ENCODE measurements around the gene NPVF.

NPVF gene

DNA sequence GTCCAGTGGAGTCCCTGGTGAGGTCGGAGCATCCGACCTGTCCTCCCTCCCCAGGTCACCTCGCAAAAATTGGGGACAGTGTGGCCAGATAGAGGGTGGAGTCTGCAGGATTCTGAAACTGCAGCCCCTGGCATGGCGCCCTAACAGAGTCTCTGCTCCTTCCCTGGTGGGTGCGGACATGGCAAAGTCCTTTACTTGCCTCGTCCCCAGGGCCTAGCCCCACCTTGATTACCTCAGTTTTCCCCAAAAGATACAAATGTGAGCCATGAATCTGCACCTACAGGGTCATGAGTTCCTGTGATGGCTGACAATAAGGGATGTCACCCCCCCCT is 47.7 kb downstream of the NPVF start:
- H3K79me2 ChIP-seq (ENCODE audit: insufficient read depth, low read length) = no peaks in the 10 kb centered on the region
- no peaks in the 10 kb centered on the region for H3K27me3 ChIP-seq (ENCODE audit: low read length)
- no peaks in the 10 kb centered on the region for H4K20me1 ChIP-seq (ENCODE audit: low read depth, low read length)
- no peaks in the 10 kb centered on the region for H3K9me2 ChIP-seq (replicated peaks; ENCODE audit: insufficient read depth, low read length)
- H3K9ac ChIP-seq (ENCODE audit: low read length) = peak overlapping the region; percentile 70
- H3K4me2 ChIP-seq (ENCODE audit: low read depth, low read length, poor library complexity, severe bottlenecking) = peak overlapping the region; percentile 54
- TF ChIP-seq CTCF (IDR thresholded peaks at IDR 0.05; ENCODE audit: insufficient read depth, low read length, poor library complexity, severe bottlenecking) = no peak
- H3K27ac ChIP-seq (ENCODE audit: low read depth, low read length) = no peak overlapping the region
- H3K4me3 ChIP-seq (ENCODE audit: insufficient read depth, low read length, poor library complexity, severe bottlenecking) = peak overlapping the region; percentile 40
- no peaks in the 10 kb centered on the region for H3K9me3 ChIP-seq (ENCODE audit: insufficient read depth, low read length)
- peaks cover 5% of the 10 kb centered on the region for H3F3A ChIP-seq (ENCODE audit: insufficient read depth)
- H2AFZ ChIP-seq (ENCODE audit: low read depth, low read length, severe bottlenecking) = peak overlapping the region; percentile 96
- H3K36me3 ChIP-seq (ENCODE audit: low read length) = no peaks in the 10 kb centered on the region

DNA sequence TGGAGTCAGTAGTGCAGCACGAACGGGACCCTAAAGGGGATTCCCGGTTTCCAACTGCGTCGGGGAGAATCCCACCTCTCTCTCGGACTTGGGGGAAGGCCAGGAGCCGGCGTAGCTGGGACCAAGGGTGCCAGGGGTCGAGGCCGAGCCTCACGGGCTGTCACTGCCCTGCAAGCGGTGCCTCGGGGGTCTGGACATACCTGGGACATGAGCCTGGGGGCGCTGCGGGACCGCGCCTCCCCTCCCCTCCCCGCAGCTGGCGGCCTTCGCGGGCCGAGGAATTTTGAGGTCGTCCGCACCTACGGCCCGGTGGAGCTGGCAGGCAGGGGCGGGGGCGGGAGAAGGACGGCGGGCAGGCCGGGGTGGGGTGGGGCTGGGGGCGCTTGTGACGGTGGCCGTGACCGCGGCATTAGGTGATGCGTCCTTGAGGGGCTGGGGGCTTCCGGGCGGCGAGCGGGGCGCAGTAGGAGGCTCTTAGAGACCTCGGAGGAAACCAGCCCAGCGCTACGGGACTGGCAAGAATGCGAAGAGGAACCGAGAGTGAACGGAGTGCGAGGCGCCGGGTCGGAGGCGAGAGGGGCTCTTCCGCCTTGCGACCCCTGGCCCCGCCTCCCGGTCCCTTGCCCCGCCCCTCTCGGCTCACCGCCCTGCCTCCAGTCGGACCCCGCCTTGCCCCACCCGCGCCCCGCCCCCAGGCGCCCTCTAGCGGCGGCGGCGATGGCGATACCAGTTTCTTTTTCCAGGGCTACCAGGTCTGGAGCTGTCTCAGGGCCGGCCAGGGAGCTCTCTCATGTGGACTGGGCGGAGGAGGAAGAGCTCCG is 48.3 kb downstream of the NPVF start:
- Histone ChIP-seq H3K9me2 (replicated peaks; ENCODE audit: insufficient read depth, low read length) (no peaks in the 10 kb centered on the region), H3K9me3 (ENCODE audit: insufficient read depth, low read length) (no peaks in the 10 kb centered on the region), H3K79me2 (ENCODE audit: insufficient read depth, low read length) (no peaks in the 10 kb centered on the region), H4K20me1 (ENCODE audit: low read depth, low read length) (no peaks in the 10 kb centered on the region), H3K4me2 (ENCODE audit: low read depth, low read length, poor library complexity, severe bottlenecking) (peak overlapping the region; percentile 88), H3K27me3 (ENCODE audit: low read length) (no peaks in the 10 kb centered on the region), H2AFZ (ENCODE audit: low read depth, low read length, severe bottlenecking) (peak overlapping the region; percentile 97), H3K9ac (ENCODE audit: low read length) (peak overlapping the region; percentile 70), H3F3A (ENCODE audit: insufficient read depth) (peaks cover 5% of the 10 kb centered on the region), H3K27ac (ENCODE audit: low read depth, low read length) (0 out of 2 replicates have a peak overlapping the region, but pooled peaks have one; percentile 5), H3K4me3 (ENCODE audit: insufficient read depth, low read length, poor library complexity, severe bottlenecking) (peak overlapping the region; percentile 65), H3K36me3 (ENCODE audit: low read length) (no peaks in the 10 kb centered on the region)
- TF ChIP-seq CTCF (IDR thresholded peaks at IDR 0.05; ENCODE audit: insufficient read depth, low read length, poor library complexity, severe bottlenecking) (peak; percentile 98), EZH2phosphoT487 (conservative IDR thresholded peaks at IDR 0.05; ENCODE audit: low read length) (no peak)

GRCh38 chr7:25179325-25179724 is 49.0 kb downstream of the NPVF start:
- H3K9ac ChIP-seq (ENCODE audit: low read length) = peak overlapping the region; percentile 70
- H4K20me1 ChIP-seq (ENCODE audit: low read depth, low read length) = no peaks in the 10 kb centered on the region
- H3K4me2 ChIP-seq (ENCODE audit: low read depth, low read length, poor library complexity, severe bottlenecking) = peak overlapping the region; percentile 88

More at GRCh38 chr7:25179325-25179724, 49.0 kb downstream of the NPVF start:
- no peak overlapping the region for H3K27ac ChIP-seq (ENCODE audit: low read depth, low read length)
- H3K9me3 ChIP-seq (ENCODE audit: insufficient read depth, low read length) = no peaks in the 10 kb centered on the region
- H3K4me3 ChIP-seq (ENCODE audit: insufficient read depth, low read length, poor library complexity, severe bottlenecking) = peak overlapping the region; percentile 65
- H3K9me2 ChIP-seq (replicated peaks; ENCODE audit: insufficient read depth, low read length) = no peaks in the 10 kb centered on the region
- no peaks in the 10 kb centered on the region for H3K79me2 ChIP-seq (ENCODE audit: insufficient read depth, low read length)
- no peaks in the 10 kb centered on the region for H3K36me3 ChIP-seq (ENCODE audit: low read length)
- H3K27me3 ChIP-seq (ENCODE audit: low read length) = no peaks in the 10 kb centered on the region
- TF ChIP-seq EZH2phosphoT487 (conservative IDR thresholded peaks at IDR 0.05; ENCODE audit: low read length) (no peak), CTCF (IDR thresholded peaks at IDR 0.05; ENCODE audit: insufficient read depth, low read length, poor library complexity, severe bottlenecking) (no peak)
- peak overlapping the region; percentile 97 for H2AFZ ChIP-seq (ENCODE audit: low read depth, low read length, severe bottlenecking)
- H3F3A ChIP-seq (ENCODE audit: insufficient read depth) = peaks cover 5% of the 10 kb centered on the region

Data from SU-DHL-6 (cell line).